Stimulated activated CD8-positive, alpha-beta memory T cell treated with anti-CD3 and anti-CD28 coated beads, Interleukin-2, amount 100 ng/mL, for 1 hour (primary cell): ENCODE results near the gene RPRM.
"Not testable (repeated sequence)": the region's sequence is repeated elsewhere in the genome, so short reads cannot be mapped to it uniquely, and the experiment has no call there.

Experiments
- DNase-seq, 2 donors: peaks; one replicate each; pipeline ENCODE4 v3.0.0-alpha.2; 2020; ENCODE audit warnings: low read depth in 2 of 2

RPRM gene

GRCh38 chr2:153478289-153479261 lies at the start of gene RPRM:
RPRM (minus strand) TSS chr2:153478762; CDS start chr2:153478565, 197 bp downstream.
- peak in 1 of 2 donors; percentile 24 for DNase-seq

- peak; percentile 8 to 24 for DNase-seq
Observed at GRCh38 chr2:153519257-153519875, 40.8 kb upstream of the RPRM start.

GRCh38 chr2:153512331-153512730 lies 33.8 kb upstream of the RPRM start:
- DNase-seq: no peak

GRCh38 chr2:153510996-153511395 lies 32.4 kb upstream of the RPRM start:
- no peak for DNase-seq

GRCh38 chr2:153509133-153509532 lies 30.6 kb upstream of the RPRM start:
- no peak for DNase-seq

GRCh38 chr2:153506499-153506898 lies 27.9 kb upstream of the RPRM start:
- DNase-seq: not testable (repeated sequence)

GRCh38 chr2:153499439-153499838 lies 20.9 kb upstream of the RPRM start:
- no peak for DNase-seq

- DNase-seq: no peak
Observed at GRCh38 chr2:153497938-153498629, 19.5 kb upstream of the RPRM start.

- no peak for DNase-seq
Observed at GRCh38 chr2:153495725-153496124, 17.2 kb upstream of the RPRM start.

GRCh38 chr2:153488072-153488471 lies 9.5 kb upstream of the RPRM start:
- DNase-seq: no peak

GRCh38 chr2:153487448-153487847 lies 8.9 kb upstream of the RPRM start:
- DNase-seq: no peak

- DNase-seq: no peak
Observed at GRCh38 chr2:153479573-153479972, 1.0 kb upstream of the RPRM start.

- DNase-seq: no peak
Observed at GRCh38 chr2:153477636-153478288, 800 bp downstream of the RPRM start.

- no peak for DNase-seq
Observed at GRCh38 chr2:153476816-153477635, 1.5 kb downstream of the RPRM start.

- DNase-seq: no peak
Observed at GRCh38 chr2:153476491-153476815, 2.1 kb downstream of the RPRM start.

GRCh38 chr2:153474876-153475435 lies 3.6 kb downstream of the RPRM start:
- no peak for DNase-seq

- DNase-seq: no peak
Observed at GRCh38 chr2:153474407-153474806, 4.2 kb downstream of the RPRM start.

GRCh38 chr2:153470867-153471266 lies 7.7 kb downstream of the RPRM start:
- DNase-seq: no peak

- DNase-seq: no peak
Observed at GRCh38 chr2:153464395-153464794, 14.2 kb downstream of the RPRM start.

GRCh38 chr2:153462338-153462859 lies 16.2 kb downstream of the RPRM start:
- no peak for DNase-seq

GRCh38 chr2:153461453-153461852 lies 17.1 kb downstream of the RPRM start:
- DNase-seq: no peak
